Measurements from ENCODE around the gene ATP6V0E1. TPM values are rescaled to one million over a fixed set of nuclear protein-coding genes. Genes with fewer than 3 reads are reported as not detected.

ATP6V0E1 gene
- total and polyA plus RNA-seq, 2 of the 8 experiments (the other 6 are each of a cell fraction or from before 2014, with no cell fraction given), result 108 to 134 TPM

- TF ChIP-seq KDM4A (IDR thresholded peaks at IDR 0.05; ENCODE audit: low read depth, low read length, severe bottlenecking) (no peak), POU5F1 (IDR thresholded peaks at IDR 0.05; ENCODE audit: low read depth, low read length) (no peak), RXRA (IDR thresholded peaks at IDR 0.05; ENCODE audit: insufficient read depth, low read depth, low read length) (no peak), SIX5 (IDR thresholded peaks at IDR 0.05; ENCODE audit: low read depth, low read length) (no peak), GTF2F1 (IDR thresholded peaks at IDR 0.05; ENCODE audit: borderline replicate concordance, low read depth, low read length) (no peak), CREB1 (IDR thresholded peaks at IDR 0.05) (no peak), PHF8 (conservative IDR thresholded peaks at IDR 0.05; ENCODE audit: low read depth, low read length) (0 out of 2 replicates have a peak, but pooled peaks have one; percentile 22), SP2 (IDR thresholded peaks at IDR 0.05; ENCODE audit: low read length) (no peak), NANOG (IDR thresholded peaks at IDR 0.05; ENCODE audit: insufficient read depth, low read depth, low read length, poor library complexity, severe bottlenecking) (no peak), POLR2AphosphoS5 (IDR thresholded peaks at IDR 0.05; ENCODE audit: low read depth, low read length) (no peak), FOSL1 (IDR thresholded peaks at IDR 0.05; ENCODE audit: insufficient read depth, low read depth, low read length) (no peak), RNF2 (IDR thresholded peaks at IDR 0.05; ENCODE audit: borderline replicate concordance, low read depth, low read length, missing control alignments, poor library complexity, severe bottlenecking) (no peak), SP1 (IDR thresholded peaks at IDR 0.05; ENCODE audit: low read depth, low read length) (peak; percentile 61; the same call in 1 of the 2 replicates), POLR2A (IDR thresholded peaks at IDR 0.05; ENCODE audit: control extremely low read depth in 1 of 2, low read depth in 2 of 2, low read length in 2 of 2) (no peak), TEAD4 (IDR thresholded peaks at IDR 0.05; ENCODE audit: low read depth, low read length) (no peak), GABPA (IDR thresholded peaks at IDR 0.05; ENCODE audit: borderline replicate concordance, insufficient read depth, low read length) (no peak), SUZ12 (IDR thresholded peaks at IDR 0.05; ENCODE audit: low read length) (no peak), BCL11A (IDR thresholded peaks at IDR 0.05; ENCODE audit: low read depth in 2 of 2, low read length in 2 of 2) (no peak), YY1 (IDR thresholded peaks at IDR 0.05; ENCODE audit: low read depth, low read length) (no peak)
- TF ChIP-seq, protein P1, sequence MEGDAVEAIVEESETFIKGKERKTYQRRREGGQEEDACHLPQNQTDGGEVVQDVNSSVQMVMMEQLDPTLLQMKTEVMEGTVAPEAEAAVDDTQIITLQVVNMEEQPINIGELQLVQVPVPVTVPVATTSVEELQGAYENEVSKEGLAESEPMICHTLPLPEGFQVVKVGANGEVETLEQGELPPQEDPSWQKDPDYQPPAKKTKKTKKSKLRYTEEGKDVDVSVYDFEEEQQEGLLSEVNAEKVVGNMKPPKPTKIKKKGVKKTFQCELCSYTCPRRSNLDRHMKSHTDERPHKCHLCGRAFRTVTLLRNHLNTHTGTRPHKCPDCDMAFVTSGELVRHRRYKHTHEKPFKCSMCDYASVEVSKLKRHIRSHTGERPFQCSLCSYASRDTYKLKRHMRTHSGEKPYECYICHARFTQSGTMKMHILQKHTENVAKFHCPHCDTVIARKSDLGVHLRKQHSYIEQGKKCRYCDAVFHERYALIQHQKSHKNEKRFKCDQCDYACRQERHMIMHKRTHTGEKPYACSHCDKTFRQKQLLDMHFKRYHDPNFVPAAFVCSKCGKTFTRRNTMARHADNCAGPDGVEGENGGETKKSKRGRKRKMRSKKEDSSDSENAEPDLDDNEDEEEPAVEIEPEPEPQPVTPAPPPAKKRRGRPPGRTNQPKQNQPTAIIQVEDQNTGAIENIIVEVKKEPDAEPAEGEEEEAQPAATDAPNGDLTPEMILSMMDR (IDR thresholded peaks at IDR 0.05; ENCODE audit: control extremely low read depth in 1 of 3, insufficient read depth in 1 of 3, low read depth in 1 of 3, low read length in 3 of 3), result no peak
- TF ChIP-seq, protein P2, sequence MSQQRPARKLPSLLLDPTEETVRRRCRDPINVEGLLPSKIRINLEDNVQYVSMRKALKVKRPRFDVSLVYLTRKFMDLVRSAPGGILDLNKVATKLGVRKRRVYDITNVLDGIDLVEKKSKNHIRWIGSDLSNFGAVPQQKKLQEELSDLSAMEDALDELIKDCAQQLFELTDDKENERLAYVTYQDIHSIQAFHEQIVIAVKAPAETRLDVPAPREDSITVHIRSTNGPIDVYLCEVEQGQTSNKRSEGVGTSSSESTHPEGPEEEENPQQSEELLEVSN (IDR thresholded peaks at IDR 0.05), result peak; percentile 15; the same call in 1 of the 2 replicates
These were observed 72.6 kb downstream of the ATP6V0E1 start, which contains the start of gene CREBRF (continued) for GRCh38 chr5:173055983-173056782.
